DND-41 (cell line): ENCODE data around the gene MYDGF.

Experiments used
- EZH2 ChIP-seq: IDR thresholded peaks from 3 replicates; pipeline ENCODE4 v1.6.1; 2012; ENCODE audit warnings: borderline replicate concordance, low read depth, mild to moderate bottlenecking, moderate library complexity, low read length, inconsistent platforms; ENCODE audit not compliant: severe bottlenecking
- TF ChIP-seq, protein P1 (sequence below): IDR thresholded peaks from 2 replicates; pipeline ENCODE4 v1.5.1; 2012; ENCODE audit warnings: borderline replicate concordance, low read length, moderate library complexity, mild to moderate bottlenecking; ENCODE audit not compliant: poor library complexity, severe bottlenecking; ENCODE audit errors: extremely low read depth

DNA sequence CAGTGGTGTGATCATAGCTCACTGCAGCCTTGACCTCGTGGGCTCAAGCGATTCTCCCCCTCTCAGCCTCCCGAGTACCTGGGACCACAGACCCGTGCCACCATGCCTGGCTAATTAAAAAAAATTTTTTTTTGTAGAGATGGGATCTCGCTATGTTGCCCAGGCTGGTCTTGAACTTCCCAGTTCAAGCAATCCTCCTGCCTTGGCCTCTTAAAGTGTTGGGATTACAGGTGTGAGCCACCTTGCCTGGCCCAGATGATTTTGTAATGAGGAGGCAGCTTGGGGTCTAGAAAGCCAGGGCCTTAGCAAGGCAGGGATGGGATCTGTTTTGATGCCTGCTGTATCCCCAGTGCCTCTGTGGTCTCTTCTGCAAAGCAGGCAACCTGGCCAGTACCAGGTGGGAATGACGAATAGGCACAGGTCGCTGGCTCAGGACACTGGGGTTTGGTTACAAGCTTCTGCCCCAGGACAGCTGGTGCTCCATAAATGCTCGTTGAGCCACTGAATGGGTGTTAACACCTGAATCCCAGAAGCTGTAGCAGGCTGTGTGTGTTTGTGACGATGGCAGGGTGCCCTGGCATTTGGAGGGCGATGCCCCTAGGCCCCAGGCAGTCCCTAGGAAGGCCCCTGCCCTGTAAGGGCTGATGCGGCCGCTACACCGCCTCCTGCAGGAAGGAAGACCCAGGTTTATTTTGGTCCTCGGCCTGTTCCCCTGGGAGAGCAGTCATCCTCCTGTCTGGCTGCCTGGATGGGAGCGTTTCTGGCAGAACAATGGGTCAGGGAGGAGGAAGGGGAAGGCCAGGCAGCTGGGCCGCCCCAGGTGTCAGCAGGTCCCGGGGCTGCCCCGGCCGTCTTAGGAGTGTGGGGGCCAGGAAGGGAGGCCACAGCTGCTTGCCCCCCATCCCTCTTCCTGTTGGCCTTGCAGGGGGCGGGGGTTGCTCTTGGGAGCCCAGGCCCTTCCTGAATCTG is 22.2 kb downstream of the MYDGF start:
- TF ChIP-seq, protein P1, sequence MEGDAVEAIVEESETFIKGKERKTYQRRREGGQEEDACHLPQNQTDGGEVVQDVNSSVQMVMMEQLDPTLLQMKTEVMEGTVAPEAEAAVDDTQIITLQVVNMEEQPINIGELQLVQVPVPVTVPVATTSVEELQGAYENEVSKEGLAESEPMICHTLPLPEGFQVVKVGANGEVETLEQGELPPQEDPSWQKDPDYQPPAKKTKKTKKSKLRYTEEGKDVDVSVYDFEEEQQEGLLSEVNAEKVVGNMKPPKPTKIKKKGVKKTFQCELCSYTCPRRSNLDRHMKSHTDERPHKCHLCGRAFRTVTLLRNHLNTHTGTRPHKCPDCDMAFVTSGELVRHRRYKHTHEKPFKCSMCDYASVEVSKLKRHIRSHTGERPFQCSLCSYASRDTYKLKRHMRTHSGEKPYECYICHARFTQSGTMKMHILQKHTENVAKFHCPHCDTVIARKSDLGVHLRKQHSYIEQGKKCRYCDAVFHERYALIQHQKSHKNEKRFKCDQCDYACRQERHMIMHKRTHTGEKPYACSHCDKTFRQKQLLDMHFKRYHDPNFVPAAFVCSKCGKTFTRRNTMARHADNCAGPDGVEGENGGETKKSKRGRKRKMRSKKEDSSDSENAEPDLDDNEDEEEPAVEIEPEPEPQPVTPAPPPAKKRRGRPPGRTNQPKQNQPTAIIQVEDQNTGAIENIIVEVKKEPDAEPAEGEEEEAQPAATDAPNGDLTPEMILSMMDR: no peak
- no peak for TF ChIP-seq EZH2
